Chondrocyte (in vitro differentiated cells): ENCODE measurements around the gene NXT2. TPM values are rescaled to one million over a fixed set of nuclear protein-coding genes. Genes with fewer than 3 reads are reported as not detected.

Source experiments
- DNase-seq: peaks from one replicate; pipeline ENCODE4 v3.0.0; 2021; ENCODE audit warnings: mixed read lengths, low spot score
- H3K27ac Mint-ChIP-seq: one replicate; pipeline ENCODE4 v1.8.0; 2021; ENCODE audit warnings: mild to moderate bottlenecking, moderate library complexity, mixed read lengths; ENCODE audit not compliant: unreplicated experiment
- H3K27me3 Mint-ChIP-seq: 2 replicates; pipeline ENCODE4 v1.8.0; 2021; ENCODE audit warnings: low read depth, mixed read lengths
- H3K36me3 Mint-ChIP-seq: 2 replicates; pipeline ENCODE4 v1.8.0; 2021; ENCODE audit warnings: low read depth, mixed read lengths
- H3K4me1 Mint-ChIP-seq: 2 replicates; pipeline ENCODE4 v1.8.0; 2021; ENCODE audit warnings: low read depth, mild to moderate bottlenecking, mixed read lengths
- H3K4me3 Mint-ChIP-seq: one replicate; pipeline ENCODE4 v1.8.0; 2021; ENCODE audit warnings: mild to moderate bottlenecking, moderate library complexity, mixed read lengths; ENCODE audit not compliant: unreplicated experiment
- H3K9me3 Mint-ChIP-seq: 2 replicates; pipeline ENCODE4 v1.8.0; 2021; ENCODE audit warnings: low read depth, mixed read lengths
- total RNA-seq: library from RNA; stranded (reverse); gene quantifications from 3 replicates; pipeline ENCODE4 v1.2.1, GENCODE V29; 2021
- TF ChIP-seq, protein P1 (sequence below): fragments of 200-600 bp; sonication (generic); IDR thresholded peaks from 2 replicates; pipeline ENCODE4 v1.5.0; 2021; ENCODE audit warnings: antibody characterized with exemption, mild to moderate bottlenecking, moderate library complexity

NXT2 gene
- total RNA-seq, 1 donor from 2014 or later: 9.5 TPM

DNA sequence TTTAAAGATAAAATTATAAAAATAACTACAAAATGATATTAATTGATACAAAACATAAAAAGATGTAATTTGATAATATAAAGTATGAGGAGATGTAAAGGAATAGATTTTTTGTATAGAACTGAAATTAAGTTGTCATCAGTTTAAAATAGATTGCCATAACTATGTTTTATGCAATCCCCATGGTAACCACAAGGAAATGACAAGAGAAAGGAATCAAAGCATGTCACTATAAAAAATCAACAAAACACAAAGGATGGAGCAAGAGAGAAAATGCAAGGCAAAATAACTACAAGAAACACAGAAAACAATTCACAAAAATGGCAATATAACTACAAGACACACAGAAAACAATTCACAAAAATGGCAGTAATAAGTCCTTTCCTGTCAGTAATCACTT is 27.7 kb upstream of the NXT2 start:
- H3K27ac Mint-ChIP-seq: no peak overlapping the region
- H3K4me1 Mint-ChIP-seq: no peaks in the 10 kb centered on the region
- no peaks in the 10 kb centered on the region for H3K36me3 Mint-ChIP-seq
- TF ChIP-seq, protein P1, sequence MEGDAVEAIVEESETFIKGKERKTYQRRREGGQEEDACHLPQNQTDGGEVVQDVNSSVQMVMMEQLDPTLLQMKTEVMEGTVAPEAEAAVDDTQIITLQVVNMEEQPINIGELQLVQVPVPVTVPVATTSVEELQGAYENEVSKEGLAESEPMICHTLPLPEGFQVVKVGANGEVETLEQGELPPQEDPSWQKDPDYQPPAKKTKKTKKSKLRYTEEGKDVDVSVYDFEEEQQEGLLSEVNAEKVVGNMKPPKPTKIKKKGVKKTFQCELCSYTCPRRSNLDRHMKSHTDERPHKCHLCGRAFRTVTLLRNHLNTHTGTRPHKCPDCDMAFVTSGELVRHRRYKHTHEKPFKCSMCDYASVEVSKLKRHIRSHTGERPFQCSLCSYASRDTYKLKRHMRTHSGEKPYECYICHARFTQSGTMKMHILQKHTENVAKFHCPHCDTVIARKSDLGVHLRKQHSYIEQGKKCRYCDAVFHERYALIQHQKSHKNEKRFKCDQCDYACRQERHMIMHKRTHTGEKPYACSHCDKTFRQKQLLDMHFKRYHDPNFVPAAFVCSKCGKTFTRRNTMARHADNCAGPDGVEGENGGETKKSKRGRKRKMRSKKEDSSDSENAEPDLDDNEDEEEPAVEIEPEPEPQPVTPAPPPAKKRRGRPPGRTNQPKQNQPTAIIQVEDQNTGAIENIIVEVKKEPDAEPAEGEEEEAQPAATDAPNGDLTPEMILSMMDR: no peak
- H3K27me3 Mint-ChIP-seq: peaks cover 36% of the 10 kb centered on the region
- no peak for DNase-seq
- H3K4me3 Mint-ChIP-seq: no peak overlapping the region
- H3K9me3 Mint-ChIP-seq: peaks cover 5% of the 10 kb centered on the region

DNA sequence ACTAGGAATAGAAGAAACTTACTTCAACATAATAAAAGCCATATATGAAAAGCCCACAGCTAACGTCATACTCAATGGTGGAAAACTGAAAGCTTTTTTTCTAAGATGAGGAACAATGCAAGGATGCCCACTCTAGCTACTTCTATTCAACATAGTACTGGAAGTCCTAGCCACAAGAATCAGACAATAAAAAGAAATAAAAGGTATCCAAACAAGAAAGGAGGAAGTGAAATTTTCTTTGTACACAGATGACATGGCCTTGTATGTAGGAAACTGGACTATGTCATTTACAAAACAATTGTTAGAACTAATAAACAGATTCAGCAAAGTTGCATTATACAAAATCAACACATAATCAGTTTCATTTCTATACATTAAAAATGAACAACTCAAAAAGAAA is 25.5 kb upstream of the NXT2 start:
- TF ChIP-seq, protein P1: no peak
- Mint-ChIP-seq H3K4me1 (no peaks in the 10 kb centered on the region), H3K9me3 (peaks cover 5% of the 10 kb centered on the region)

DNA sequence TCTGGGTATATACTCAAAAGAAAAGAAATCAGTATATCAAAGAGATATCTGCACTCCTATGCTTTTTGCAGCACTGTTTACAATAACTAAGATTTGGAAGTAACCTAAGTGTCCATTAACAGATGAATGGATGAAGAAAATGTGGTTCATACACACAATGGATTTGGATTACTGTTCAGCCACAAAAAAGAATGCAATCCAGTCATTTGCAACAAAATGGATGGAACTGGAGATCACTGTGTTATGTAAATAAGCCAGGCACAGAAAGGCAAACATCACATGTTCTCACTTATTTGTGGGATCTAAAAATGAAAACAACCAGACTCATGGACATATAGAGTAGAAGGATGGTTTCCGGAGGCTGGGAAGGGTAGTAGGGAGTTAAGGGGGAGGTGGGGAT is 17.6 kb upstream of the NXT2 start:
- TF ChIP-seq, protein P1: no peak
- H3K36me3 Mint-ChIP-seq: peaks cover 1% of the 10 kb centered on the region
- H3K4me3 Mint-ChIP-seq: no peak overlapping the region
- no peak overlapping the region for H3K27ac Mint-ChIP-seq
- H3K27me3 Mint-ChIP-seq: peaks cover 49% of the 10 kb centered on the region
- H3K9me3 Mint-ChIP-seq: no peaks in the 10 kb centered on the region
- no peaks in the 10 kb centered on the region for H3K4me1 Mint-ChIP-seq
- DNase-seq: no peak

More for the DNA sequence above, 25.5 kb upstream of the NXT2 start:
- DNase-seq: no peak
- Mint-ChIP-seq H3K27me3 (peaks cover 47% of the 10 kb centered on the region), H3K36me3 (no peaks in the 10 kb centered on the region), H3K27ac (no peak overlapping the region), H3K4me3 (no peak overlapping the region)

DNA sequence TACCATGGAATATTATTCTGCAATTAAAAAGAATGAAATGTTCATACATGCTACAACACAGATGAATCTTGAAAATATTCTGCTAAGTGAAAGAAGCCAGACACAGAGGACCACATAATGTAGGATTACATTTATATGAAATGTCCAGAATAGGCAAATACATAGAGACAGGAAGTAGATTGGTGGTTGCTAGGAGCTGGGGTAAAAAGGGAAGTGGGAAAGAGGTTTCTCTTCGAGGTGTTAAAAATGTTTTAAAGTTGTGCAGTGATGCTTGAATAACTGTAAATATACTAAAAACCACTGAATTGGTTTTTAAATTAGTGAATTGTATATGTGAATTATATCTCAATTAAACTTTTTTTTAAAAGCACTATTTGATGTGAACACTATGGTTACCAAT is 3.6 kb upstream of the NXT2 start:
- peaks cover 20% of the 10 kb centered on the region for H3K27me3 Mint-ChIP-seq

DNA sequence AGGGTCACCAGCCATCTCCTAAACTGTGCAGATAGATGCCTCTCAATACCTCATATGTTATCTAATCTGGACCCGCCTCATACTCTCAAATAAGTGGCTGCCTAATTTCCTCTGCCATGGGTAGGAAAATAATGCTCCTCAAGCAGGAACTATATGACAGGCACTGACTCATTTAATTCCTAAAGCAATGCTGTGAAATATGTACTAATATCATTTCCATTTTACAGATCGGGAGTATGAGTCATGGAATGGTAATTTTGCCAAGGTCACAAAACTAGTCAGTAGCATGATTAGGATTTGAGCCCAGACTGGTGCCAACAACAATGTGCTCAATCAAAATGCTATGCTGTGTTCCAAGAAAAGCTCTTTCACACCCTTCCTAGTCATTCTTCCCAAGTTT is 3.0 kb upstream of the NXT2 start:
- TF ChIP-seq, protein P1: no peak
- Mint-ChIP-seq H3K36me3 (no peaks in the 10 kb centered on the region), H3K4me3 (no peak overlapping the region), H3K27me3 (peaks cover 20% of the 10 kb centered on the region), H3K27ac (peak overlapping the region; percentile 82), H3K9me3 (peaks cover 4% of the 10 kb centered on the region), H3K4me1 (peaks cover 24% of the 10 kb centered on the region)
- no peak for DNase-seq

More for the DNA sequence above, 3.6 kb upstream of the NXT2 start:
- no peak for DNase-seq
- Mint-ChIP-seq H3K9me3 (peaks cover 4% of the 10 kb centered on the region), H3K4me3 (no peak overlapping the region), H3K27ac (no peak overlapping the region), H3K4me1 (peaks cover 23% of the 10 kb centered on the region), H3K36me3 (no peaks in the 10 kb centered on the region)
- TF ChIP-seq, protein P1: no peak
